ENCODE results near the gene PIGV.

Gene PIGV

DNA sequence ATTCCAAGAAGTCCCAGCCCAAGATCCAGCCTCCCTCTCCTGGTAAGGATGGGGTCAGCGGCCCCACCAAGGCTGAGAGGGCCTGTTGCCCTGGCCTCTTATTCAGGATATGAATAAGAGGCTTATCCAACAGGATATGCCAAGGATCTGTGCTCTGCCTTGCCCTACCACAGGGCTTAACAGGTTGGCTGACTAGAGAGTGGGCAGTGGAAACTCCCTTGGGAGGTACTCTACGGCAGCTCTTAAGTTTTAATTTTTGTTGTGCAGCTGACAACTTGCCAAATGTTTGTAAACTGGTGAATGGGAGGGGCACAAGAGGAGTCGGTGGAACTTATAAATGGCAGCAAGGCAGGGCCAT is 16.5 kb upstream of the PIGV start:
- H4K20me1 ChIP-seq (ENCODE audit: low read depth, low read length), result no peaks in the 10 kb centered on the region
- TF ChIP-seq EZH2phosphoT487 (conservative IDR thresholded peaks at IDR 0.05; ENCODE audit: low read length), result no peak
- TF ChIP-seq CTCF (IDR thresholded peaks at IDR 0.05; ENCODE audit: insufficient read depth, low read length, poor library complexity, severe bottlenecking), result no peak
- H3K9ac ChIP-seq (ENCODE audit: low read length), result no peak overlapping the region
- H3K79me2 ChIP-seq (ENCODE audit: insufficient read depth, low read length), result peaks cover 5% of the 10 kb centered on the region; the same call in 1 of the 2 replicates
- no peaks in the 10 kb centered on the region for H3K9me3 ChIP-seq (ENCODE audit: insufficient read depth, low read length)
- no peak overlapping the region for H3K4me2 ChIP-seq (ENCODE audit: low read depth, low read length, poor library complexity, severe bottlenecking)
- H3K9me2 ChIP-seq (replicated peaks; ENCODE audit: insufficient read depth, low read length), result no peaks in the 10 kb centered on the region
- no peaks in the 10 kb centered on the region for H3K27me3 ChIP-seq (ENCODE audit: low read length)
- no peak overlapping the region for H3K4me3 ChIP-seq (ENCODE audit: insufficient read depth, low read length, poor library complexity, severe bottlenecking)
- H3F3A ChIP-seq (ENCODE audit: insufficient read depth), result peaks cover 5% of the 10 kb centered on the region; the same call in 1 of the 2 replicates
- H3K27ac ChIP-seq (ENCODE audit: low read depth, low read length), result no peak overlapping the region
- H3K36me3 ChIP-seq (ENCODE audit: low read length), result peaks cover 52% of the 10 kb centered on the region
- H2AFZ ChIP-seq (ENCODE audit: low read depth, low read length, severe bottlenecking), result no peak overlapping the region

DNA sequence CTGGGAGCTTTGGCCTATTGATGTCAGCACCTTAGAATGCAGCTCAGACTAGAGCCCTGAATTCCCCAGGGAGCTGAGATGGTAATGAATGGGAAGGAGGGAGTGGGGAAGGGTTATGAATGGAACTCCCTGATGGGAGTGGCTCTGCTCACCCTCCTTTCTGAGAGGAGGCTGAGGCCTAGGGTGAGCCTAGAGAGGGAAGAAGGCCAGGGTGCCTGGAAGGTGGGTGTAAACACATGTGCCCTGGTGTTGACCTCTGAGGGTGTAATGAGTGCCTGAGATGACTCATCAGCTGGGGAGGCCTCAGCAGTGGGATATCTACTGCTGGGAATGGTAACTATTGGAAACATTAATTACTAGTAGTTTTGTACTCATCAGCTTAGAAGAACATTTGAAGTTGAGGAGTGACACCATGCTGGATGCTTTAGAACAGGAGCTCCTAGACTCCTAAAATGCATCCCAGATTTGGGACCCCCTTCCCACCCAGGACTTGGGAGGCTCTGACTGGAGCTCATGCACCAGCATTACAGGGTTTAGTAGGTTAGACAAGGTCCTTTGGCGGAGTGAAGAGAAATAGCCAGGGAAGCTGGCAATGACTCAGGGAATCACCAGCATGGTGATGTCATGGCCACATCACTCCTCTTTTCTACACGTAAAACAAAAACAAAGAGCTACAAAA is 16.0 kb upstream of the PIGV start:
- no peak overlapping the region for H3K9ac ChIP-seq (ENCODE audit: low read length)
- H3K9me3 ChIP-seq (ENCODE audit: insufficient read depth, low read length), result no peaks in the 10 kb centered on the region
- H3K36me3 ChIP-seq (ENCODE audit: low read length), result peaks cover 48% of the 10 kb centered on the region
- H4K20me1 ChIP-seq (ENCODE audit: low read depth, low read length), result no peaks in the 10 kb centered on the region
- TF ChIP-seq EZH2phosphoT487 (conservative IDR thresholded peaks at IDR 0.05; ENCODE audit: low read length) (no peak), CTCF (IDR thresholded peaks at IDR 0.05; ENCODE audit: insufficient read depth, low read length, poor library complexity, severe bottlenecking) (no peak)
- H3K9me2 ChIP-seq (replicated peaks; ENCODE audit: insufficient read depth, low read length), result no peaks in the 10 kb centered on the region
- peaks cover 5% of the 10 kb centered on the region; the same call in 1 of the 2 replicates for H3F3A ChIP-seq (ENCODE audit: insufficient read depth)
- no peak overlapping the region for H3K4me2 ChIP-seq (ENCODE audit: low read depth, low read length, poor library complexity, severe bottlenecking)
- H3K79me2 ChIP-seq (ENCODE audit: insufficient read depth, low read length), result peaks cover 5% of the 10 kb centered on the region; the same call in 1 of the 2 replicates
- no peak overlapping the region for H3K4me3 ChIP-seq (ENCODE audit: insufficient read depth, low read length, poor library complexity, severe bottlenecking)
- H3K27me3 ChIP-seq (ENCODE audit: low read length), result no peaks in the 10 kb centered on the region
- H2AFZ ChIP-seq (ENCODE audit: low read depth, low read length, severe bottlenecking), result no peak overlapping the region
- no peak overlapping the region for H3K27ac ChIP-seq (ENCODE audit: low read depth, low read length)

GRCh38 chr1:26772687-26773086 is 15.1 kb upstream of the PIGV start:
- Histone ChIP-seq H3K9me2 (replicated peaks; ENCODE audit: insufficient read depth, low read length) (no peaks in the 10 kb centered on the region), H3F3A (ENCODE audit: insufficient read depth) (peaks cover 5% of the 10 kb centered on the region; the same call in 1 of the 2 replicates), H3K79me2 (ENCODE audit: insufficient read depth, low read length) (peaks cover 5% of the 10 kb centered on the region; the same call in 1 of the 2 replicates), H3K27ac (ENCODE audit: low read depth, low read length) (no peak overlapping the region), H3K4me2 (ENCODE audit: low read depth, low read length, poor library complexity, severe bottlenecking) (no peak overlapping the region), H2AFZ (ENCODE audit: low read depth, low read length, severe bottlenecking) (no peak overlapping the region), H4K20me1 (ENCODE audit: low read depth, low read length) (no peaks in the 10 kb centered on the region), H3K9me3 (ENCODE audit: insufficient read depth, low read length) (no peaks in the 10 kb centered on the region), H3K4me3 (ENCODE audit: insufficient read depth, low read length, poor library complexity, severe bottlenecking) (no peak overlapping the region), H3K27me3 (ENCODE audit: low read length) (no peaks in the 10 kb centered on the region), H3K36me3 (ENCODE audit: low read length) (peaks cover 42% of the 10 kb centered on the region), H3K9ac (ENCODE audit: low read length) (no peak overlapping the region)
- no peak for TF ChIP-seq EZH2phosphoT487 (conservative IDR thresholded peaks at IDR 0.05; ENCODE audit: low read length)
- TF ChIP-seq CTCF (IDR thresholded peaks at IDR 0.05; ENCODE audit: insufficient read depth, low read length, poor library complexity, severe bottlenecking), result no peak
